Upper lobe of left lung (tissue), 6 donors: Measurements from ENCODE around the gene PDE4B. TPM values are rescaled to one million over a fixed set of nuclear protein-coding genes. Genes with fewer than 3 reads are reported as not detected.
A peak's percentile ranks its signal among the peaks of the same experiment; 100 is the strongest.

Source experiments
- ATAC-seq, 2 donors: fragments of 200-7000 bp; cut with Tn5 transposase; one replicate each; pipeline ENCODE4 v1.9.1; 2022; ENCODE audit warnings: mild to moderate bottlenecking in 2 of 2, moderate library complexity in 2 of 2; ENCODE audit not compliant: low FRiP score in 2 of 2
- DNase-seq, 2 donors: peaks; one replicate each; pipeline ENCODE4 v3.0.0-alpha.2; 2019 to 2020
- H3K27ac ChIP-seq, 4 donors: fragments of 200-600 bp; sonication (generic); one replicate each; pipeline ENCODE4 v1.5.1; 2016 to 2019
- H3K27me3 ChIP-seq, 4 donors: fragments of 200-600 bp; sonication (generic); one replicate each; pipeline ENCODE4 v1.5.1; 2017 to 2019
- H3K36me3 ChIP-seq, 4 donors: fragments of 200-600 bp; sonication (generic); one replicate each; pipeline ENCODE4 v1.5.1; 2016 to 2019
- H3K4me1 ChIP-seq, 4 donors: fragments of 200-600 bp; sonication (generic); one replicate each; pipeline ENCODE4 v1.5.1; 2018 to 2019
- H3K4me3 ChIP-seq, 4 donors: fragments of 200-600 bp; sonication (generic); one replicate each; pipeline ENCODE4 v1.5.1; 2017 to 2019; ENCODE audit warnings: mild to moderate bottlenecking in 2 of 4, moderate library complexity in 1 of 4
- H3K9me3 ChIP-seq, 4 donors: fragments of 200-600 bp; sonication (generic); one replicate each; pipeline ENCODE4 v1.5.1; 2018 to 2019
- CTCF ChIP-seq, 6 experiments: fragments of 450-650 bp in 4 of 6; fragments of 200-600 bp in 2 of 6; sonication (generic) in 2 of 6; IDR thresholded peaks; one replicate each; pipeline ENCODE4 v1.5.1; 2016 to 2019; ENCODE audit warnings: antibody characterized with exemption in 6 of 6
- EP300 ChIP-seq, 4 donors: sonication (generic); formaldehyde crosslinking; IDR thresholded peaks; one replicate each; pipeline ENCODE4 v1.5.1; 2017; ENCODE audit warnings: antibody characterized with exemption in 4 of 4, control low read depth in 2 of 4
- POLR2A ChIP-seq, 4 donors: fragments of 450-650 bp; IDR thresholded peaks; one replicate each; pipeline ENCODE4 v1.5.1; 2016 to 2017; ENCODE audit warnings: antibody characterized with exemption in 4 of 4, mild to moderate bottlenecking in 2 of 4
- POLR2AphosphoS5 ChIP-seq, 2 donors: sonication (generic); formaldehyde crosslinking; IDR thresholded peaks; one replicate each; pipeline ENCODE4 v1.5.1; 2017; ENCODE audit warnings: antibody characterized with exemption in 2 of 2
- WGBS, 2 donors: methylation state at CpG; one replicate each; pipeline ENCODE4 v1.1.5; 2017 to 2018; 5-methylcytosine and 5-hydroxymethylcytosine counted together
- total RNA-seq, 6 donors: library from RNA; depleted of rRNA in 4 of 6; stranded (reverse); fragments of >200 nt in 4 of 6; gene quantifications; one replicate each; pipeline versions ENCODE4 v1.1.0 to v1.2.1, GENCODE V29; 2016 to 2021
- donor health status: DM: no; HTN: no; CAD: no; lungs with moderate emphysema.
- donor health status: DM: no; HTN: yes; CAD: no; lungs with severe emphysema.

Gene PDE4B
- total RNA-seq, 6 donors from 2014 or later, result 8.1 to 61.6 (median 15.9) TPM

- no peak for ATAC-seq
- 55 to 56% methylated on average over 5 of the region's 5 CpGs for WGBS, 2 donors
- no peak for DNase-seq
- no peak overlapping the region for H3K4me3 ChIP-seq
- no peaks in the 10 kb centered on the region for H3K4me1 ChIP-seq
- H3K9me3 ChIP-seq, result no peaks in the 10 kb centered on the region
- no peaks in the 10 kb centered on the region for H3K27me3 ChIP-seq
- no peaks in the 10 kb centered on the region for H3K36me3 ChIP-seq
- H3K27ac ChIP-seq, result no peak overlapping the region
- no peak for TF ChIP-seq POLR2A (IDR thresholded peaks at IDR 0.05)
- TF ChIP-seq CTCF (IDR thresholded peaks at IDR 0.05), result no peak
- no peak for TF ChIP-seq EP300 (IDR thresholded peaks at IDR 0.05)
- TF ChIP-seq POLR2AphosphoS5 (IDR thresholded peaks at IDR 0.05), result no peak
Measured at GRCh38 chr1:66237722-66238479, 445.2 kb downstream of the PDE4B start.

GRCh38 chr1:66239834-66240233 is 447.1 kb downstream of the PDE4B start:
- Histone ChIP-seq H3K27me3 (no peaks in the 10 kb centered on the region), H3K27ac (no peak overlapping the region), H3K4me1 (no peaks in the 10 kb centered on the region), H3K4me3 (no peak overlapping the region), H3K9me3 (no peaks in the 10 kb centered on the region), H3K36me3 (no peaks in the 10 kb centered on the region)
- WGBS, 2 donors, result 92 to 93% methylated on average over 2 of the region's 2 CpGs
- DNase-seq (no peak), ATAC-seq (no peak)
- TF ChIP-seq POLR2A (IDR thresholded peaks at IDR 0.05) (no peak), POLR2AphosphoS5 (IDR thresholded peaks at IDR 0.05) (no peak), EP300 (IDR thresholded peaks at IDR 0.05) (no peak), CTCF (IDR thresholded peaks at IDR 0.05) (no peak)

GRCh38 chr1:66240491-66241484 is 448.1 kb downstream of the PDE4B start:
- Histone ChIP-seq H3K27ac (no peak overlapping the region), H3K4me3 (no peak overlapping the region), H3K9me3 (no peaks in the 10 kb centered on the region), H3K27me3 (no peaks in the 10 kb centered on the region), H3K4me1 (no peaks in the 10 kb centered on the region), H3K36me3 (no peaks in the 10 kb centered on the region)
- DNase-seq, result no peak
- no peak for TF ChIP-seq POLR2A (IDR thresholded peaks at IDR 0.05)
- no peak for TF ChIP-seq CTCF (IDR thresholded peaks at IDR 0.05)
- no peak for TF ChIP-seq POLR2AphosphoS5 (IDR thresholded peaks at IDR 0.05)
- TF ChIP-seq EP300 (IDR thresholded peaks at IDR 0.05), result no peak
- ATAC-seq, result no peak
- WGBS, 2 donors, result 91 to 92% methylated on average over 6 of the region's 6 CpGs

GRCh38 chr1:66242646-66243547 is 450.2 kb downstream of the PDE4B start:
- Histone ChIP-seq H3K27me3 (no peaks in the 10 kb centered on the region), H3K27ac (no peak overlapping the region), H3K36me3 (no peaks in the 10 kb centered on the region), H3K4me3 (no peak overlapping the region), H3K4me1 (no peaks in the 10 kb centered on the region), H3K9me3 (no peaks in the 10 kb centered on the region)
- TF ChIP-seq POLR2A (IDR thresholded peaks at IDR 0.05) (no peak), EP300 (IDR thresholded peaks at IDR 0.05) (no peak), CTCF (IDR thresholded peaks at IDR 0.05) (peak; percentile 85 to 96 (median 95)), POLR2AphosphoS5 (IDR thresholded peaks at IDR 0.05) (no peak)
- WGBS, 2 donors, result 42 to 43% methylated on average over 6 of the region's 6 CpGs
- DNase-seq, result peak; percentile 48 to 91
- ATAC-seq, result peak; percentile 89 to 94
